ENCODE measurements around the gene EEF1A2.

Gene EEF1A2

GRCh38 chr20:63462244-63462643, 36.6 kb downstream of the EEF1A2 start:
- TF ChIP-seq CTCF (IDR thresholded peaks at IDR 0.05; ENCODE audit: insufficient read depth, low read length, missing control alignments), result no peak
- H3K4me3 ChIP-seq (ENCODE audit: low read depth, low read length), result no peak overlapping the region
- POLR2A ChIA-PET, result no interaction called here
- CTCF ChIA-PET, result interaction anchor here (1.0 to 2.0 kb wide), 2 partner anchors 10 to 28 kb away, joined by 4 read pairs; no protein-coding TSS in a partner anchor
- no peak for DNase-seq (ENCODE audit: low read depth, low spot score)

- H3K4me3 ChIP-seq (ENCODE audit: low read depth, low read length), result no peak overlapping the region
- no peak for TF ChIP-seq CTCF (IDR thresholded peaks at IDR 0.05; ENCODE audit: insufficient read depth, low read length, missing control alignments)
- CTCF ChIA-PET, result no interaction called here
- no peak for DNase-seq (ENCODE audit: low read depth, low spot score)
- POLR2A ChIA-PET, result no interaction called here
Observed at GRCh38 chr20:63461104-63461763, 37.6 kb downstream of the EEF1A2 start.

- no peak for TF ChIP-seq CTCF (IDR thresholded peaks at IDR 0.05; ENCODE audit: insufficient read depth, low read length, missing control alignments)
- ChIA-PET CTCF (no interaction called here), POLR2A (no interaction called here)
- no peak overlapping the region for H3K4me3 ChIP-seq (ENCODE audit: low read depth, low read length)
- no peak for DNase-seq (ENCODE audit: low read depth, low spot score)
Observed at GRCh38 chr20:63459070-63459380, 39.9 kb downstream of the EEF1A2 start.

GRCh38 chr20:63458170-63459069, 40.5 kb downstream of the EEF1A2 start:
- ChIA-PET POLR2A (no interaction called here), CTCF (no interaction called here)
- TF ChIP-seq CTCF (IDR thresholded peaks at IDR 0.05; ENCODE audit: insufficient read depth, low read length, missing control alignments), result no peak
- no peak for DNase-seq (ENCODE audit: low read depth, low spot score)
- H3K4me3 ChIP-seq (ENCODE audit: low read depth, low read length), result no peak overlapping the region

- ChIA-PET CTCF (no interaction called here), POLR2A (no interaction called here)
- no peak for TF ChIP-seq CTCF (IDR thresholded peaks at IDR 0.05; ENCODE audit: insufficient read depth, low read length, missing control alignments)
- no peak overlapping the region for H3K4me3 ChIP-seq (ENCODE audit: low read depth, low read length)
- DNase-seq (ENCODE audit: low read depth, low spot score), result no peak
Observed at GRCh38 chr20:63457737-63458136, 41.1 kb downstream of the EEF1A2 start.

- H3K4me3 ChIP-seq (ENCODE audit: low read depth, low read length), result no peak overlapping the region
- no peak for DNase-seq (ENCODE audit: low read depth, low spot score)
- no peak for TF ChIP-seq CTCF (IDR thresholded peaks at IDR 0.05; ENCODE audit: insufficient read depth, low read length, missing control alignments)
- CTCF ChIA-PET, result no interaction called here
- POLR2A ChIA-PET, result no interaction called here
Observed at GRCh38 chr20:63456429-63457284, 42.2 kb downstream of the EEF1A2 start.
